DMS 273 treated with DMSO at 0.1 percent for 48 hours (cell line): Measurements from ENCODE around the gene ANKRD66.
"Not testable (repeated sequence)": the region's sequence is repeated elsewhere in the genome, so short reads cannot be mapped to it uniquely, and the experiment has no call there.

ENCODE experiments used
- DNase-seq: peaks from one replicate; lab custom pipeline; 2025; lab: John Stamatoyannopoulos, UW

The ANKRD66 gene

GRCh38 chr6:46755865-46756264, 9.1 kb downstream of the ANKRD66 start:
- no peak for DNase-seq

GRCh38 chr6:46756469-46757213, 9.9 kb downstream of the ANKRD66 start:
- DNase-seq: no peak

- no peak for DNase-seq
Measured at GRCh38 chr6:46757214-46757596, 10.5 kb downstream of the ANKRD66 start.

GRCh38 chr6:46758960-46759753, 12.4 kb downstream of the ANKRD66 start:
- no peak for DNase-seq

GRCh38 chr6:46760925-46761324, 14.2 kb downstream of the ANKRD66 start:
- no peak for DNase-seq

GRCh38 chr6:46763466-46763865, 16.7 kb downstream of the ANKRD66 start:
- no peak for DNase-seq

GRCh38 chr6:46764280-46764679, 17.5 kb downstream of the ANKRD66 start:
- DNase-seq: not testable (repeated sequence)

GRCh38 chr6:46764961-46765360, 18.2 kb downstream of the ANKRD66 start:
- DNase-seq: no peak

- no peak for DNase-seq
Measured at GRCh38 chr6:46772016-46772415, 25.3 kb downstream of the ANKRD66 start.

GRCh38 chr6:46772762-46773161, 26.0 kb downstream of the ANKRD66 start:
- DNase-seq: no peak

- DNase-seq: no peak
Measured at GRCh38 chr6:46773201-46773855, 26.6 kb downstream of the ANKRD66 start.

GRCh38 chr6:46774736-46775135, 28.0 kb downstream of the ANKRD66 start:
- DNase-seq: not testable (repeated sequence)

GRCh38 chr6:46776070-46776712, 29.5 kb downstream of the ANKRD66 start:
- DNase-seq: no peak

- no peak for DNase-seq
Measured at GRCh38 chr6:46777476-46778346, 31.0 kb downstream of the ANKRD66 start.

- DNase-seq: peak; percentile 21
Measured at GRCh38 chr6:46781478-46782378, 35.0 kb downstream of the ANKRD66 start.

- no peak for DNase-seq
Measured at GRCh38 chr6:46784535-46784934, 37.8 kb downstream of the ANKRD66 start.

- no peak for DNase-seq
Measured at GRCh38 chr6:46787871-46788540, 41.3 kb downstream of the ANKRD66 start.

- DNase-seq: no peak
Measured at GRCh38 chr6:46788791-46789190, 42.1 kb downstream of the ANKRD66 start.

GRCh38 chr6:46789434-46790354, 43.0 kb downstream of the ANKRD66 start:
- DNase-seq: no peak
